ENCODE data around the gene BCL7B. TPM values are rescaled to one million over a fixed set of nuclear protein-coding genes. Genes with fewer than 3 reads are reported as not detected.
A peak's percentile ranks its signal among the peaks of the same experiment; 100 is the strongest.
"Not testable (repeated sequence)": the region's sequence is repeated elsewhere in the genome, so short reads cannot be mapped to it uniquely, and the experiment has no call there.

Gene BCL7B
- total RNA-seq, 1 donor from 2014 or later: 21.9 TPM

GRCh38 chr7:73573276-73573675 lies 15.8 kb upstream of the BCL7B start:
- no peak for DNase-seq (ENCODE audit: low spot score)
- no peak for ATAC-seq

- no peak for ATAC-seq
- DNase-seq (ENCODE audit: low spot score): no peak
Observed at GRCh38 chr7:73572767-73573186, 15.3 kb upstream of the BCL7B start.

GRCh38 chr7:73570977-73571376 lies 13.5 kb upstream of the BCL7B start:
- no peak for DNase-seq (ENCODE audit: low spot score)

GRCh38 chr7:73570521-73570920 lies 13.0 kb upstream of the BCL7B start:
- ATAC-seq (no peak), DNase-seq (ENCODE audit: low spot score) (no peak)

More at GRCh38 chr7:73570977-73571376, 13.5 kb upstream of the BCL7B start:
- no peak for ATAC-seq

GRCh38 chr7:73569042-73569608 lies 11.6 kb upstream of the BCL7B start:
- ATAC-seq (no peak), DNase-seq (ENCODE audit: low spot score) (no peak)

GRCh38 chr7:73567846-73568685 lies 10.6 kb upstream of the BCL7B start:
- no peak for ATAC-seq
- no peak for DNase-seq (ENCODE audit: low spot score)

GRCh38 chr7:73567140-73567539 lies 9.7 kb upstream of the BCL7B start:
- DNase-seq (ENCODE audit: low spot score) (no peak), ATAC-seq (no peak)

- peak; percentile 27 for ATAC-seq
- not testable (repeated sequence) for DNase-seq (ENCODE audit: low spot score)
Observed at GRCh38 chr7:73566431-73566830, 8.9 kb upstream of the BCL7B start.

- DNase-seq (ENCODE audit: low spot score) (no peak), ATAC-seq (peak; percentile 73)
Observed at GRCh38 chr7:73565675-73566340, 8.3 kb upstream of the BCL7B start.

- DNase-seq (ENCODE audit: low spot score): no peak
- ATAC-seq: no peak
Observed at GRCh38 chr7:73560109-73560835, 2.8 kb upstream of the BCL7B start.

GRCh38 chr7:73557108-73557396 lies 438 bp downstream of the BCL7B start:
- DNase-seq (ENCODE audit: low spot score): peak; percentile 96

GRCh38 chr7:73556208-73557107 lies 1.0 kb downstream of the BCL7B start:
- ATAC-seq: no peak
- no peak for DNase-seq (ENCODE audit: low spot score)

More at GRCh38 chr7:73557108-73557396, 438 bp downstream of the BCL7B start:
- peak; percentile 93 for ATAC-seq

- ATAC-seq: no peak
Observed at GRCh38 chr7:73555411-73555982, 2.0 kb downstream of the BCL7B start.

GRCh38 chr7:73550093-73550492 lies 7.4 kb downstream of the BCL7B start:
- not testable (repeated sequence) for DNase-seq (ENCODE audit: low spot score); ATAC-seq

More at GRCh38 chr7:73555411-73555982, 2.0 kb downstream of the BCL7B start:
- no peak for DNase-seq (ENCODE audit: low spot score)

GRCh38 chr7:73549176-73549575 lies 8.3 kb downstream of the BCL7B start:
- DNase-seq (ENCODE audit: low spot score) (no peak), ATAC-seq (no peak)

GRCh38 chr7:73547841-73548240 lies 9.6 kb downstream of the BCL7B start:
- DNase-seq (ENCODE audit: low spot score): no peak
- ATAC-seq: no peak

GRCh38 chr7:73544678-73545077 lies 12.8 kb downstream of the BCL7B start:
- DNase-seq (ENCODE audit: low spot score) (no peak), ATAC-seq (no peak)

- no peak for ATAC-seq
- DNase-seq (ENCODE audit: low spot score): no peak
Observed at GRCh38 chr7:73541722-73542121, 15.8 kb downstream of the BCL7B start.

- DNase-seq (ENCODE audit: low spot score): no peak
- no peak for ATAC-seq
Observed at GRCh38 chr7:73539709-73540108, 17.8 kb downstream of the BCL7B start.

- not testable (repeated sequence) for DNase-seq (ENCODE audit: low spot score); ATAC-seq
Observed at GRCh38 chr7:73538510-73538909, 19.0 kb downstream of the BCL7B start.

All from left lobe of liver (tissue), 2 donors.